NCI-H69 (cell line): ENCODE measurements around the gene IL36B.

ENCODE experiments used
- DNase-seq: peaks from one replicate; lab custom pipeline; 2025; lab: John Stamatoyannopoulos, UW

Gene IL36B

GRCh38 chr2:113053666-113054065 is 999 bp upstream of the IL36B start:
- DNase-seq = no peak

- no peak for DNase-seq
Observed at GRCh38 chr2:113050921-113051895, 1.5 kb downstream of the IL36B start.

GRCh38 chr2:113046465-113046864 is 6.2 kb downstream of the IL36B start:
- no peak for DNase-seq

GRCh38 chr2:113041871-113042270 is 10.8 kb downstream of the IL36B start:
- no peak for DNase-seq

GRCh38 chr2:113039719-113040118 is 12.9 kb downstream of the IL36B start:
- no peak for DNase-seq

GRCh38 chr2:113039158-113039557 is 13.5 kb downstream of the IL36B start:
- no peak for DNase-seq

GRCh38 chr2:113038291-113038690 is 14.4 kb downstream of the IL36B start:
- DNase-seq = no peak

- no peak for DNase-seq
Observed at GRCh38 chr2:113036763-113037162, 15.9 kb downstream of the IL36B start.

GRCh38 chr2:113034016-113034415 is 18.7 kb downstream of the IL36B start:
- no peak for DNase-seq

GRCh38 chr2:113032737-113033136 is 19.9 kb downstream of the IL36B start:
- DNase-seq = no peak

GRCh38 chr2:113028112-113028511 is 24.6 kb downstream of the IL36B start:
- no peak for DNase-seq

GRCh38 chr2:113027691-113028090 is 25.0 kb downstream of the IL36B start:
- no peak for DNase-seq

- DNase-seq = no peak
Observed at GRCh38 chr2:113025737-113026136, 26.9 kb downstream of the IL36B start.

GRCh38 chr2:113024764-113025163 is 27.9 kb downstream of the IL36B start:
- no peak for DNase-seq

GRCh38 chr2:113021312-113021711 is 31.4 kb downstream of the IL36B start:
- no peak for DNase-seq

- DNase-seq = no peak
Observed at GRCh38 chr2:113018509-113018908, 34.2 kb downstream of the IL36B start.

- DNase-seq = no peak
Observed at GRCh38 chr2:113015655-113016054, 37.0 kb downstream of the IL36B start.

GRCh38 chr2:113015042-113015441 is 37.6 kb downstream of the IL36B start:
- DNase-seq = no peak

- DNase-seq = no peak
Observed at GRCh38 chr2:113014067-113014466, 38.6 kb downstream of the IL36B start.

GRCh38 chr2:113013336-113013661 is 39.4 kb downstream of the IL36B start:
- no peak for DNase-seq

GRCh38 chr2:113012436-113013335 is 40.0 kb downstream of the IL36B start:
- DNase-seq = no peak

- no peak for DNase-seq
Observed at GRCh38 chr2:113011108-113011507, 41.6 kb downstream of the IL36B start.

- DNase-seq = no peak
Observed at GRCh38 chr2:113010088-113010487, 42.6 kb downstream of the IL36B start.
